OCI-LY7 (cell line): Measurements from ENCODE around the gene DYRK4. TPM values are rescaled to one million over a fixed set of nuclear protein-coding genes. Genes with fewer than 3 reads are reported as not detected.

Experiments
- BruUV-seq: library from RNA; stranded (reverse); fragments of 400-500 nt; replicated peaks from 2 replicates; lab custom pipeline; 2021; lab: Mats Ljungman, UMichigan
- CTCF ChIA-PET: fragments of 300-600 bp; sonication (Branson Sonifier 250); formaldehyde crosslinking; loops from one replicate; lab custom pipeline; 2022; ENCODE audit warnings: antibody characterized with exemption; ENCODE audit not compliant: unreplicated experiment; lab: Charles Lee
- POLR2A ChIA-PET: fragments of 300-600 bp; sonication (Branson Sonifier 250); formaldehyde crosslinking; loops from one replicate; lab custom pipeline; 2022; ENCODE audit warnings: antibody characterized with exemption; lab: Charles Lee
- DNase-seq: peaks from one replicate; pipeline ENCODE4 v3.0.0-alpha.2; 2015; ENCODE audit warnings: low spot score
- H2AFZ ChIP-seq: fragments of 200-600 bp; sonication (generic), shearing (Covaris generic); 2 replicates; pipeline ENCODE4 v1.6.1; 2014; ENCODE audit warnings: mild to moderate bottlenecking, antibody characterized with exemption, low read length, moderate library complexity
- H3K27ac ChIP-seq: fragments of 200-600 bp; sonication (generic); 2 replicates; pipeline ENCODE4 v1.5.1; 2014; ENCODE audit warnings: mixed run types, low read depth, mild to moderate bottlenecking, moderate library complexity, low read length, inconsistent platforms; ENCODE audit not compliant: poor library complexity, severe bottlenecking
- H3K36me3 ChIP-seq: fragments of 200-600 bp; sonication (generic); 2 replicates; pipeline ENCODE4 v1.6.1; 2014; ENCODE audit warnings: mild to moderate bottlenecking, antibody characterized with exemption, low read length, moderate library complexity, mixed read lengths; ENCODE audit not compliant: insufficient read depth
- H3K4me1 ChIP-seq: fragments of 200-600 bp; sonication (generic); 2 replicates; pipeline ENCODE4 v1.5.1; 2014; ENCODE audit warnings: mild to moderate bottlenecking, low read length; ENCODE audit not compliant: insufficient read depth, poor library complexity, severe bottlenecking
- H3K4me2 ChIP-seq: fragments of 200-600 bp; sonication (generic); 2 replicates; pipeline ENCODE4 v1.6.1; 2014; ENCODE audit warnings: mild to moderate bottlenecking, low read length
- H3K4me3 ChIP-seq: fragments of 200-600 bp; sonication (generic); 2 replicates; pipeline ENCODE4 v1.5.1; 2014; ENCODE audit warnings: mild to moderate bottlenecking, low read depth, low read length; ENCODE audit not compliant: poor library complexity, severe bottlenecking
- H3K79me2 ChIP-seq: fragments of 200-600 bp; sonication (generic); 2 replicates; pipeline ENCODE4 v1.6.1; 2016; ENCODE audit warnings: low read depth, mild to moderate bottlenecking, low read length, moderate library complexity, mixed read lengths; ENCODE audit not compliant: insufficient read depth
- H3K9me2 ChIP-seq: fragments of 200-600 bp; sonication (generic); 2 replicates; pipeline ENCODE4 v1.6.1; 2016; ENCODE audit warnings: mild to moderate bottlenecking, low read length, mixed read lengths; ENCODE audit not compliant: insufficient read depth
- H3K9me3 ChIP-seq: fragments of 200-600 bp; sonication (generic); 2 replicates; pipeline ENCODE4 v1.6.1; 2014; ENCODE audit warnings: mild to moderate bottlenecking, mixed run types, low read length, mixed read lengths
- H4K20me1 ChIP-seq: fragments of 200-600 bp; sonication (generic); 2 replicates; pipeline ENCODE4 v1.6.1; 2014; ENCODE audit warnings: mild to moderate bottlenecking, antibody characterized with exemption, low read length, moderate library complexity, mixed read lengths; ENCODE audit not compliant: insufficient read depth
- EZH2phosphoT487 ChIP-seq: fragments of 200-600 bp; sonication (generic); IDR thresholded peaks from 2 replicates; pipeline ENCODE4 v1.6.1; 2018; ENCODE audit warnings: low read depth, borderline replicate concordance, mild to moderate bottlenecking, mixed run types, antibody characterized with exemption, low read length, moderate library complexity, mixed read lengths
- intact Hi-C: fragments of 100-400 bp; cut with micrococcal nuclease; formaldehyde crosslinking; loops from one replicate; pipeline ENCODE4 v1.10.0; 2022; ENCODE audit not compliant: unreplicated experiment
- total RNA-seq, 2 experiments: library from RNA; depleted of rRNA in 1 of 2; stranded (reverse); fragments of >200 nt in 1 of 2; shearing (Covaris generic) in 1 of 2; gene quantifications; 2 replicates each; pipeline ENCODE4 v1.2.3, GENCODE V29; 2014 to 2022
- TF ChIP-seq, protein P1 (sequence below): fragments of 200-600 bp; sonication (generic); conservative IDR thresholded peaks from 2 replicates; pipeline ENCODE4 v1.5.1; 2014; ENCODE audit warnings: mild to moderate bottlenecking, antibody characterized with exemption, low read length, moderate library complexity, mixed read lengths

Gene DYRK4
- total RNA-seq, 2 experiments from 2014 or later: 23.1 to 33.9 TPM

DNA sequence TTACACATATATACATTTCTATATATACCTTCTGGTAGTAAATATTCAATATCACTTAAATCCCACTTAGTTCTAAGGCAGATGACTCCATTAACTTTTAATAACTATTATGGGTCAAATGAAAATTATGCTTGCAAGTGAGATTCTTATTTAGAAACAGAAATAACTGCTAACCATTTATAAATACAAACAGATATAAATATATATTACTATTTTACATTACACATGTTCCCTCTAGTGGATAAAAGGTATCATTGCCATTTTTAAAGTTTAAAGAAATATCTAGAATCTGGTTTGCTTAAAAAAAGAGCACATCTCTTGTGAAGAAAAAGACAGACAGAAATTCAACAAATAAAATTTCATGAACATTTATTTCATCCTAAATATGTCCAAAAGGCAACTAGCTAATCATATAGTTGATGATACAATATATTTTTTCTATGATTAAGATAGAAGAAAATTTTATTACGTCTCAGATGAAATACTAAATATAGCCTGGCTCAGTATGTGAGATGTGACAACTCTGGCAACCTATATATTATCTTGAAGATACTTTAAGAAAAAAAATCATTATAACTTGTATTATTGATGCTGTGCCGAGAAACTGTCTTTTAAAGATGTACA, 35.0 kb upstream of the DYRK4 start:
- TF ChIP-seq EZH2phosphoT487: no peak
- TF ChIP-seq, protein P1, sequence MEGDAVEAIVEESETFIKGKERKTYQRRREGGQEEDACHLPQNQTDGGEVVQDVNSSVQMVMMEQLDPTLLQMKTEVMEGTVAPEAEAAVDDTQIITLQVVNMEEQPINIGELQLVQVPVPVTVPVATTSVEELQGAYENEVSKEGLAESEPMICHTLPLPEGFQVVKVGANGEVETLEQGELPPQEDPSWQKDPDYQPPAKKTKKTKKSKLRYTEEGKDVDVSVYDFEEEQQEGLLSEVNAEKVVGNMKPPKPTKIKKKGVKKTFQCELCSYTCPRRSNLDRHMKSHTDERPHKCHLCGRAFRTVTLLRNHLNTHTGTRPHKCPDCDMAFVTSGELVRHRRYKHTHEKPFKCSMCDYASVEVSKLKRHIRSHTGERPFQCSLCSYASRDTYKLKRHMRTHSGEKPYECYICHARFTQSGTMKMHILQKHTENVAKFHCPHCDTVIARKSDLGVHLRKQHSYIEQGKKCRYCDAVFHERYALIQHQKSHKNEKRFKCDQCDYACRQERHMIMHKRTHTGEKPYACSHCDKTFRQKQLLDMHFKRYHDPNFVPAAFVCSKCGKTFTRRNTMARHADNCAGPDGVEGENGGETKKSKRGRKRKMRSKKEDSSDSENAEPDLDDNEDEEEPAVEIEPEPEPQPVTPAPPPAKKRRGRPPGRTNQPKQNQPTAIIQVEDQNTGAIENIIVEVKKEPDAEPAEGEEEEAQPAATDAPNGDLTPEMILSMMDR: peak; percentile 84
- peaks cover 64% of the 10 kb centered on the region for H3K36me3 ChIP-seq
- no peak overlapping the region for H3K27ac ChIP-seq
- intact Hi-C loops: loop anchor here (1.0 to 5.0 kb wide), 3 partner anchors 106 to 220 kb away; no protein-coding TSS in a partner anchor
- no peaks in the 10 kb centered on the region for H3K9me2 ChIP-seq
- H4K20me1 ChIP-seq: no peaks in the 10 kb centered on the region
- H3K4me3 ChIP-seq: no peak overlapping the region
- H3K4me2 ChIP-seq: no peak overlapping the region
- ChIA-PET CTCF (no interaction called here), POLR2A (interaction anchor here (0.7 kb wide), 1 partner anchor 79 kb away, joined by 3 read pairs; no protein-coding TSS in a partner anchor)
- H3K9me3 ChIP-seq: no peaks in the 10 kb centered on the region
- no peak overlapping the region for H2AFZ ChIP-seq
- no TSS peak for BruUV-seq
- H3K79me2 ChIP-seq: no peaks in the 10 kb centered on the region
- H3K4me1 ChIP-seq: peaks cover 17% of the 10 kb centered on the region
- DNase-seq: peak; percentile 29

DNA sequence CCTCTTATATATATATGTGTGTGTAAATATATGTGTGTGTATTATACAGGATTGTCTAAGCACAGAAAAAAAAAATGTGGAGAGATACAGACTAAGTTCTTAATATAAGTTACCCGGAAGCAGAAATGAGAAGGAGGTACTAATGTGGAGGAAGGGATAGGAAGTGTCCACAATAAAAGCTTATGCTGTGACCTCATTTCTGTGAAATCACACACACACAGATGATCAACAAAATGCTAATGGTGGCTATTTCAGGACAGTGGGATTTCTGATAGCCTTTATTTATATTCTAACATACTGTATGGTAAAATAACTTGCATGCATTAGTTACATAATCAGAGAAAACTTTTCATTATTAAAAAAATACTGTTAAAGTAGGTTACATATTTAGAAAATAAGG, 31.8 kb upstream of the DYRK4 start:
- Histone ChIP-seq H3K4me3 (no peak overlapping the region), H3K9me2 (no peaks in the 10 kb centered on the region), H3K27ac (no peak overlapping the region), H4K20me1 (no peaks in the 10 kb centered on the region), H3K9me3 (no peaks in the 10 kb centered on the region), H3K79me2 (peaks cover 12% of the 10 kb centered on the region; the same call in 1 of the 2 replicates), H3K36me3 (peaks cover 65% of the 10 kb centered on the region), H3K4me1 (peaks cover 38% of the 10 kb centered on the region), H2AFZ (no peak overlapping the region), H3K4me2 (no peak overlapping the region)
- no peak for DNase-seq
- BruUV-seq: no TSS peak
- CTCF ChIA-PET: no interaction called here
- intact Hi-C loops: no loop called here
- TF ChIP-seq EZH2phosphoT487: no peak
- TF ChIP-seq, protein P1: no peak
- POLR2A ChIA-PET: no interaction called here

DNA sequence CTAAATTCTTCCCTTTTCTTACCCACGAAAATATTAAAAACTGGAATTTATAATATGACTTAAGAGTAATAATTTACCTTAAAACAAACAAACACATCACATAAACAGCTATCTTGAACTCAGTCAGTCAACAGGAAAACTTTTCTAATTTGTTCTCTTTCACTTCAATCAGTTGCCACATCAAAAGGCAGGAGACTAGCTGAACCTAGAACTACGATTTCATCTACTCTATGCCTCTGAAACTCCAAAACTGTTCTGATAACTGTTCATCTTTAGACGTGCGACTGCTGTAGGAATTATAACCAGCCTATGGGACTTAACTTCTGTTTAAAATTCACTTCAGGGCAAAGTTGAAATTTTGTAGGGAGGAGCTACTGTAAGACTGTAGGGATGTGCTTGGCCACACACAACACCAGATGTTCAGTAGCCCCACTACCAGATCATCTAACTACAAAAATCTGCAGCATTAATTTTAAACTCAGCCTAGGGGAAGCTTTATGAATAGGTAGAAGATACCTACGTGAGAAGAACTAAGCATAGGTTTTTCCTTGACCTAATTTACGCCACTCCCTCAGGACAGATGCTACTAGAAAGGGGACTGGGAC, 30.9 kb upstream of the DYRK4 start:
- no peaks in the 10 kb centered on the region for H4K20me1 ChIP-seq
- BruUV-seq: no TSS peak
- intact Hi-C loops: no loop called here
- H3K9me3 ChIP-seq: no peaks in the 10 kb centered on the region
- no peaks in the 10 kb centered on the region for H3K9me2 ChIP-seq
- H3K36me3 ChIP-seq: peaks cover 58% of the 10 kb centered on the region
- ChIA-PET POLR2A (interaction anchor here (0.6 to 1.2 kb wide), 4 partner anchors 11 to 366 kb away, joined by 3 to 4 read pairs (median 3); no protein-coding TSS in a partner anchor), CTCF (no interaction called here)
- H2AFZ ChIP-seq: no peak overlapping the region
- H3K4me3 ChIP-seq: no peak overlapping the region
- TF ChIP-seq EZH2phosphoT487: no peak
- TF ChIP-seq, protein P1: no peak
- peaks cover 47% of the 10 kb centered on the region for H3K4me1 ChIP-seq
- H3K79me2 ChIP-seq: peaks cover 17% of the 10 kb centered on the region; the same call in 1 of the 2 replicates
- 0 out of 2 replicates have a peak overlapping the region, but pooled peaks have one; percentile 15 for H3K4me2 ChIP-seq
- DNase-seq: peak; percentile 16
- no peak overlapping the region for H3K27ac ChIP-seq
